Naive thymus-derived CD4-positive, alpha-beta T cell (primary cell): ENCODE results near the gene PRSS36. TPM values are rescaled to one million over a fixed set of nuclear protein-coding genes. Genes with fewer than 3 reads are reported as not detected.

Source experiments
- polyA plus RNA-seq, 2 donors: library from polyadenylated mRNA; unstranded; fragments of 300-500 nt; fragmentation: Illumina TruSeq; gene quantifications; one replicate each; pipeline ENCODE4 v1.2.3, GENCODE V29; 2021
- total RNA-seq, 6 experiments: library from RNA in 5 of 6; stranded (reverse) in 5 of 6; gene quantifications; 1 replicate in 5 of 6; 2 replicates in 1 of 6; pipeline ENCODE4 v1.2.3 and lab custom pipeline; 2021 to 2026

PRSS36 gene
- total and polyA plus RNA-seq, 7 experiments from 2014 or later: 0.13 to 2.9 (median 1.2) TPM

Other genes with a start within 250 kb of the PRSS36 start
- gene FBXL19, start 226.5 kb downstream of the PRSS36 start, total RNA-seq: 10 to 100 TPM; 11.1 to 26.8 (median 17.0) TPM
- under 1 TPM; 0.08 to 0.16 TPM for gene FBXL19, start 226.5 kb downstream of the PRSS36 start, polyA plus RNA-seq
- 10 to 100 TPM in 4 of 5 experiments, 1 to 10 TPM in 1; 6.0 to 29.8 (median 18.4) TPM for gene ORAI3, start 201.0 kb downstream of the PRSS36 start, total RNA-seq
- 10 to 100 TPM; 10.3 to 17.8 TPM for gene ORAI3, start 201.0 kb downstream of the PRSS36 start, polyA plus RNA-seq
- 10 to 100 TPM; 27.0 to 47.2 (median 36.8) TPM for gene SETD1A, start 192.3 kb downstream of the PRSS36 start, total RNA-seq
- gene SETD1A, start 192.3 kb downstream of the PRSS36 start, polyA plus RNA-seq: 1 to 10 TPM; 1.3 to 2.5 TPM
- gene HSD3B7, start 164.9 kb downstream of the PRSS36 start, total RNA-seq: 1 to 10 TPM in 4 of 5 experiments, under 1 TPM in 1; 0.66 to 7.0 (median 3.3) TPM
- under 1 TPM in 1 of 2 donors, not detected in 1; 0.08 TPM for gene HSD3B7, start 164.9 kb downstream of the PRSS36 start, polyA plus RNA-seq
- 1 to 10 TPM; 1.7 to 5.2 (median 4.2) TPM for gene STX1B, start 139.4 kb downstream of the PRSS36 start, total RNA-seq
- gene STX1B, start 139.4 kb downstream of the PRSS36 start, polyA plus RNA-seq: under 1 TPM; 0.37 to 0.51 TPM
- 100 to 1,000 TPM in 3 of 5 experiments, 10 to 100 TPM in 2; 77.9 to 114 (median 100) TPM for gene STX4, start 116.5 kb downstream of the PRSS36 start, total RNA-seq
- 10 to 100 TPM; 23.1 to 33.1 TPM for gene STX4, start 116.5 kb downstream of the PRSS36 start, polyA plus RNA-seq
- 10 to 100 TPM; 10.7 to 15.2 (median 12.6) TPM for gene ZNF668, start 75.8 kb downstream of the PRSS36 start, total RNA-seq
- gene ZNF668, start 75.8 kb downstream of the PRSS36 start, polyA plus RNA-seq: 10 to 100 TPM in 1 of 2 donors, 1 to 10 TPM in 1; 6.1 to 14.0 TPM
- 10 to 100 TPM; 22.2 to 49.1 (median 30.4) TPM for gene ZNF646, start 75.6 kb downstream of the PRSS36 start, total RNA-seq
- 10 to 100 TPM in 1 of 2 donors, 1 to 10 TPM in 1; 3.9 to 13.3 TPM for gene ZNF646, start 75.6 kb downstream of the PRSS36 start, polyA plus RNA-seq
- 1 to 10 TPM; 5.2 to 7.2 (median 7.1) TPM for gene PRSS53, start 61.1 kb downstream of the PRSS36 start, total RNA-seq
- gene PRSS53, start 61.1 kb downstream of the PRSS36 start, polyA plus RNA-seq: 1 to 10 TPM in 1 of 2 donors, under 1 TPM in 1; 0.46 to 1.6 TPM
- gene VKORC1, start 55.3 kb downstream of the PRSS36 start, total RNA-seq: 10 to 100 TPM; 29.5 to 69.3 (median 35.6) TPM
- gene VKORC1, start 55.3 kb downstream of the PRSS36 start, polyA plus RNA-seq: 10 to 100 TPM; 82.3 to 93.0 TPM
- gene BCKDK, start 41.7 kb downstream of the PRSS36 start, total RNA-seq: 10 to 100 TPM; 10.3 to 30.8 (median 20.8) TPM
- gene BCKDK, start 41.7 kb downstream of the PRSS36 start, polyA plus RNA-seq: 10 to 100 TPM; 21.0 to 36.0 TPM
- 100 to 1,000 TPM in 4 of 5 experiments, 10 to 100 TPM in 1; 63.0 to 134 (median 112) TPM for gene KAT8, start 32.4 kb downstream of the PRSS36 start, total RNA-seq
- 100 to 1,000 TPM in 1 of 2 donors, 10 to 100 TPM in 1; 76.3 to 106 TPM for gene KAT8, start 32.4 kb downstream of the PRSS36 start, polyA plus RNA-seq
- gene PRSS8, start 14.3 kb downstream of the PRSS36 start, total RNA-seq: not detected
- gene PRSS8, start 14.3 kb downstream of the PRSS36 start, polyA plus RNA-seq: not detected
- 100 to 1,000 TPM; 597 to 956 (median 714) TPM for gene FUS, start 30.1 kb upstream of the PRSS36 start, total RNA-seq
- 100 to 1,000 TPM; 177 to 194 TPM for gene FUS, start 30.1 kb upstream of the PRSS36 start, polyA plus RNA-seq
- 10 to 100 TPM; 13.0 to 80.1 (median 21.2) TPM for gene PYCARD, start 52.7 kb upstream of the PRSS36 start, total RNA-seq
- gene PYCARD, start 52.7 kb upstream of the PRSS36 start, polyA plus RNA-seq: 10 to 100 TPM; 41.0 to 44.9 TPM
- gene TRIM72, start 64.1 kb upstream of the PRSS36 start, total RNA-seq: under 1 TPM in 1 of 5 experiments, not detected in 4; 0.24 TPM
- not detected for gene TRIM72, start 64.1 kb upstream of the PRSS36 start, polyA plus RNA-seq
- gene PYDC1, start 67.1 kb upstream of the PRSS36 start, total RNA-seq: not detected
- not detected for gene PYDC1, start 67.1 kb upstream of the PRSS36 start, polyA plus RNA-seq
- gene ITGAM, start 109.9 kb upstream of the PRSS36 start, total RNA-seq: 100 to 1,000 TPM in 1 of 5 experiments, 10 to 100 TPM in 2, 1 to 10 TPM in 1, under 1 TPM in 1; 0.84 to 150 (median 17.9) TPM
- gene ITGAM, start 109.9 kb upstream of the PRSS36 start, polyA plus RNA-seq: under 1 TPM; 0.27 to 0.52 TPM
- gene ITGAX, start 205.1 kb upstream of the PRSS36 start, total RNA-seq: 100 to 1,000 TPM in 1 of 5 experiments, 10 to 100 TPM in 2, 1 to 10 TPM in 2; 4.0 to 306 (median 40.2) TPM
- under 1 TPM in 1 of 2 donors, not detected in 1; 0.05 TPM for gene ITGAX, start 205.1 kb upstream of the PRSS36 start, polyA plus RNA-seq
- 1 to 10 TPM in 1 of 5 experiments, under 1 TPM in 1, not detected in 3; 0.24 to 1.3 TPM for gene ITGAD, start 243.3 kb upstream of the PRSS36 start, total RNA-seq
- gene ITGAD, start 243.3 kb upstream of the PRSS36 start, polyA plus RNA-seq: not detected